ENCODE data around the gene PRKAR2B.
"Not testable (repeated sequence)": the region's sequence is repeated elsewhere in the genome, so short reads cannot be mapped to it uniquely, and the experiment has no call there.

The PRKAR2B gene

DNA sequence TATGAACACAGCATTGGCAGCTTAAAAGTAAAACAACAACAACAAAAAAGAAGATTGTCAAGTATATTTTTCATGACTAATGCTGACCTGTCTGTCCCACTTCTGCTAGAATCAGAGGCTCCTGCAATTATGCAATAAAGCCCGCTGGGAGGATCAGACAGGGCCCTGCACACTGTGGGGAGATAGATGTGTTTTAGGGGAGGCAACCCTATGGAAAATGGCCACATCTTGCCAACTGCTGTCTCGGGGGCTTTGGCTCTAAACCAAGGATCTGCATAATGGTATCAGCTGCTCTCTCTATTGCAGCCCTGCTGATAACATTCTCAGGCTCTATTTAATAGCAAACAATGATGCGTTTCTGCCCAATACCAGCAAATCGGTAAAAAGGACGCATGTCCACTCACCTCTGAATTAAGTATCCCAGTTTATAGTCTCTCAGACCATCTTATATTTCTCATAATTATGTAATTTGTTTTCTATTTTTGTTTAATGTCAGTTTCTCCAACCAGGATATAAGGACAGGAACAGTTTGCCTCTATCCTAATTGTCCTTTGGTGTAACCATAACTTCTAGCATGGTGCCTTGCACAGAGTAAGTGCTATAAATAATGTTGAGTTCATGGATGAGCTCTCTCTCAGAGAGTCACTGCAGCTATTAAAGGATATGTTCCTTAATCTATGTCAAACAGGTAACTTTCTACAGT is 15.3 kb upstream of the PRKAR2B start:
- DNase-seq = no peak

DNA sequence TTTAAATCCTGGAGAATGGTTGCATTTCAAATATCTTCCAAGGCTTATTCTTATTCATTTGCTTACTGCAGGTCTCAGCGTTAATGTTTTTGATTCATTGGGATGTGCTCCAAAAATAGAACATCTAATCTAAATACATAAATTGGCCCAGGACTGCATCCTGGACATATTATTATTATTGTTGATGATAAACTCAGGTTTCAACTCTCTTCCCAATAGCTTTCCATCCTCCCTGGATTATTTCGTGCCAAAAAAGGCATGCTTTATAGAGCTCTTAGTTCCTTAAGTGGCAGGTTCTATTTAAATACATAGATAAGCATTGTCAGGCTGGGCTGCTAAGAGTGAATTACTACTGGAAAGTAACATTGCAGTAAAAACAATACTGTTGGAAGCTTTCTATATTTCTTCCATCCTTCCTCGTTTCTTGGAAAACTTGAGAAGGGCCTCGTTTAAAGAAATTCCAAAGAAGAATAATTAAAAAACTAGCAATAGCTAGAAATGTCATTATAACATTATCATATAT is 14.7 kb upstream of the PRKAR2B start:
- no peak for DNase-seq

DNA sequence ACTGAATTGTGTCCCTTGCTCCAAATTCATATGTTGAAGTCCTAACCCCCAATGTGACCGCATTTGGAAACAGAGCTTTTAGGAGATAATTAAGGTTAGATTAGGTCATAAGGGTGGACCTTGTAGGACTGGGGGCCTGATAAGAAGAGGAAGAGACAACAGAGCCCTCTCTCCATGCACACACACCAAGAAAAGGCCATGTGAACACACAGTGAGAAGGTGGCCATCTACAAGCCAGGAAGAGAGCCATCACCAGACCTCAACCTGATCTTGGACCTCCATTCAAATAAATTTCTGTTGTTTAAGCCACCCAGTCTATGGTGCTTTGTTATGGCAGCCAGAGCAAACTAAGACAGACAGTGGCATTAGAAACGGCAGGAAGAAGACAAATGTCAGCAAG is 12.5 kb upstream of the PRKAR2B start:
- DNase-seq = no peak

DNA sequence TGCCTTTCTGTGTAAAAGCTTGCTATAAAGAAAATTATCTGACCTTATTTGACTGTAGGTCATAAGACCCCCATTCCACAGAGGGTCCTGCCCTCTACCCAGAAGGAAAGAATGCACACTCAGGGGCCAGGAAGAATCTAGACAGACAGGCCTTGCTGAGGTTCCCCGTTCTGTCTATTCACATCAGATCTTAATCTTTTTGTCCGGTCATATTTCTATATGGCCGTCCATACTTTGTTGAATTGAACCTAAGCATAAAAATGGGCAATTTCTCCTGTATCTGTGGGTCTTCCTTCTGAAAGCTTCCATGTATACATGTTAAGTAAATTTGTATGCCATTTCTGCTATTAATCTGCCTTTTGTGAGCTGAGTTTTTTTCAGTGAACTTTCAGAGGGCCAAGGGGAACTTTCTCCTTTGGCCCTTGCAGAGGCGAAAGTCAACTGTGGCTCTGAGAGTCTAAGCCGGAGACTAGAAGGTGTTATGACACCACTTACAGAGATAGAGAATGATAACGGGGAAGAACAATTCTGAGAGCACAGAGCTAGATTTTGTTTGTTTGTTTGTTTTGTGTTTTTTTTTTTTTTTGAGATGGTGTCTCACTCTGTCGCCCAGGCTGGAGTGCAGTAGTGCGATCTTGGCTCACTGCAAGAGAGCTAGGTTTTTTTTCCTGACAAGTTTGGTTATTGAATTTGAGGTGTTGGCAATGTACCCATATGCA is 11.6 kb upstream of the PRKAR2B start:
- DNase-seq = no peak

DNA sequence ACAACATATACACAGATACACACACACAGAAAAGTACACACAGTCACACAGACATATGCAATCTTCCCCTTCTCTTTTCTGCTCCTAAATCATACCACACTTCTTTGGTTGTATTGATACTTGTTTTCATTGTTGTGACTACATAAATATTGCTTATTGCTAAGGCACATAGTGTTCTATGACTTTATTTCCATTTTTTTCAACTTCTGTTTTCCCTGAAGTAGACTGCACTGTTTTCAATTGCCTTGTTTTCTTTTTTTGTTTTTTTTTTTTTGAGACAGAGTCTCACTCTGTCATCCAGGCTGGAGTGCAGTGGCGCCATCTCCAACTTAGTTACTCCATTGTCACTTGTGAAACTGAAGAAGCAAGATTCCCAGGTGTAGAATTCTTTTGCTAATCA is 10.0 kb upstream of the PRKAR2B start:
- no peak for DNase-seq

DNA sequence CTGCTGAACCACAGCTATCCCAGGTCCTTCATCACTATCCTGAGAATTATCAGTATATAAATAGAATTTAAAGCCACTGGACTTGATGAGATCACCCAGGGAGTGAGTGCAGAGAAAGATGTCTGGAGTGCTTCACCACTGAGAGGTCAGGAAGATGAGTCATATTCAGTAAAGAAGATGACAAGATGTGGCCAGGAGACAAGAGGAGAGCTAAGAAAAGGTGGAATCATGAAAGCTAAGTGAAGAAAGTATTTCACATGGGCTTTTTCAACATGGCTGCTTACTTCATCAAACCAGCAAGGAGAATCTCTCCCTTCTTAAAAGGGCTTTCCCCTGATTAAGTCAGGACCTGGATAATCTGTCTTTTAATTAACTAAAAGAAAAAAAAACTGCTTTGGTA is 9.1 kb upstream of the PRKAR2B start:
- no peak for DNase-seq

DNA sequence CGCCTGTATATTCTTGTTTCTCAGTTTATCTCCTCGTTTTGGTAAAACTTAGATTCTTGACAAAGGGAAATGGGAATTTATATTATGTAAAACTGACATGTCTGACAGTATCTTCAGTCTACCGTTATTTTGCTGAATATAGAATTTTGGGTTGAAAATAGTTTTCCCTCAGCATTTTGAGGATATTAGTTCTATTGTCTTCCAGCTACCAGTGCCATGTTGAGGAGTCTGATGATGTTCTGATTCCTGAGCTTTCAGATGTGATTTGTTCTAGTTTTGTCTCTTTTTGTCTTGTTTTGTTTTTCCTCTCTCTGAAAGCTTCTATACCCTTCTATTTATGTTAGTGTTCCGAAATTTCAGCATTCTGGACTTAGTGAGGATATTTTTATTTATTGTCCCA is 8.0 kb upstream of the PRKAR2B start:
- DNase-seq = no peak

DNA sequence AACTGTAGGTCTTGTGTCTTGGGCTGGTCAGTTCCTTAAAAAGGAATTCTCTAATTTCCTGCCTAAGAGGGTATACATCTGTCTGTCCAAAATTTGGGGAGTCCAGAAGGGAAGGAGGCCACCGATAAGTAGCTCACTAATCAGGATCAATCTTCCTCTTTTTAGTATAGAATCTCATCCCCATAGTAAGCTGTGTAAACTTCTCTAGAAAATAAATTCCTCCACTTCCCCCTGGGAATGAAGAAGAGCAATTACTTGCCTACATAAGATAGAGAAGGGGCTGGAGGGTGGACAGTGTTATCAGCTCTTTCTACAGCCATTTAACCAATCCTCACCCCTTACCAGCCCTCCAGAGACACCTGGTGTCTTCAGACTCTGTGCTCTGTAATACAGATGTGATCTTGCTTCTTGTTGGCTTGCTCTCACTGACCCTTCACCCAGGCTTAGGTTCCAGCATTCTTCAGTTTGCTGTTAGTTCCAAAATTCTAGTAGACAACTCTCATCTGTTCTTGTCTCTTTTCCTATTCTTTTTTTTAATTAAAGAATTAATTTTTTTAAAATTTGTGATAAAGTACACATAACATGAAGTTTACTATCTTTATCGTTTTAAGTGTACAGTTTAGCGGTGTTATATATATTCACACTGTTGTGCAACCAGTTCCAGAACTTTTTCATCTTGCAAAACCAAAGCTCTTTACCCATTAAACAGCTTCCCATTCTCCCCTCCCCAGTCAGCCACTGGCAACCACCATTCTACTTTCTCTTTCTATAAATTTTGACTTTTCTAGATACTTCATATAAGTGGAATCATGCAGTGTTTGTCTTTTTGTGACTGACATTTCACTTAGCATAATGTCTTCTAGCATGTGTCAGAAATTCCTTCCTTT is 6.5 kb upstream of the PRKAR2B start:
- DNase-seq = no peak

DNA sequence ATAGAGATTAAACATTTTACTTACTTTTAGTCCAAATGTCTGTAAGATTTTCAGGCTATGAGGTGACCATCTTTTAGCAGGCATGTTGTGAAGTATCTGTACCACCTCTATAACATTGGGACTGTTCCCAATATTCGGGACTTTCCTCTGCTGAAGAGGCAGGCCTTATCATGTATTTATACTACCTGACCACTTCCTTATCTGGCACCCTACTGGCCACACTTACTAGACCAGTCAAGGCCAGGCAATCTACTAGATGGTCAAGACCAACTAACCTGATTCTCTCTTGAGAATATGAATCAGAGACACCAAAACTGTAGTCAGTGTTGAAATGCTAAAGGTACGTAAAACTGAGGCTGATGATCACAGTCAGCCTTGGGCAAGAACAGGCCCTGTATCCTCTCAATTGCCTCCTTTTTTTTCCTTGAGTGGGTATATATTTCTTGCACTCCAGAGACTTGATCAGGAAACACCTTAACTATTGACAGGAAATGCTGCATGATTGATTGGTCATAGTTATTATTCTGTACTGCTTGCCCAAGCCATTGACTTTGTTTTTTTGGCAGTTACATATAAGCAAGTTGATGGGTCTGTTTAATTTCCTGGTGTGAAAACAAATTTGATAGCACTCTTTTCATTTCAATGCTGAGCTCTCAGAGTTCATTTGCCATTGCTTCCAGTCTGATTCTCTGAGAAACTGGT is 5.2 kb upstream of the PRKAR2B start:
- no peak for DNase-seq

DNA sequence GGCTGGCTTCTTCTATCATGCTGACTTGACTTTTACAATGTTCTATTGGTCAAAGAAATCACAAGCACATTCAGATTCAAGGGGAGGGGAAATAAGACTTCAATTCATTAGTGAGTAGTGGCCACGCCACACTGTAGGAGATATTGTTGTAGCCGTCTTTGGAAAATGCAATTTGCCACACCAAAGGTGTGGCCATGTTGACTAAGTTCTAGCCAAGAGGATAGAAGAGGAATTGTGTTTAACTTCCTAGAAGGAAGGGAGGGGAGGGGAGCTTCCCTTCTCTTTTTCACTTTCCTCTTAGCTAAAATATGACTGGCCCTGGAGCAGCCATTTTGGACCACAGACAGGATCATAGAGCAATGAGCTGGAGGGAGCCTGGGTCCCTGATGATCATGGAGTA is 3.4 kb upstream of the PRKAR2B start:
- DNase-seq = no peak

DNA sequence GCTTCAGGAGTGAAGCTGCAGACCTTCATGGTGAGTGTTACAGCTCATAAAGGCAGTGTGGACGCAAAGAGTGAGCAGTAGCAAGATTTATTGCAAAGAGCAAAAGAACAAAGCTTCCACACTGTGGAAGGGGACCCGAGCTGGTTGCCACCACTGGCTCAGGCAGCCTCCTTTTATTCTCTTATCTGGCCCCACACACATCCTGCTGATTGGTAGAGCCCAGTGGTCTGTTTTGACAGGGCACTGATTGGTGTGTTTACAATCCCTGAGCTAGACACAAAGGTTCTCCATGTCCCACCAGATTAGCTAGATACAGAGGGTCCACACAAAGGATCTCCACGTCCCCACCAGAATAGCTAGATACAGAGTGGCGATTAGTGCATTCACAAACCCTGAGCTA is 2.7 kb upstream of the PRKAR2B start:
- DNase-seq = not testable (repeated sequence)

DNA sequence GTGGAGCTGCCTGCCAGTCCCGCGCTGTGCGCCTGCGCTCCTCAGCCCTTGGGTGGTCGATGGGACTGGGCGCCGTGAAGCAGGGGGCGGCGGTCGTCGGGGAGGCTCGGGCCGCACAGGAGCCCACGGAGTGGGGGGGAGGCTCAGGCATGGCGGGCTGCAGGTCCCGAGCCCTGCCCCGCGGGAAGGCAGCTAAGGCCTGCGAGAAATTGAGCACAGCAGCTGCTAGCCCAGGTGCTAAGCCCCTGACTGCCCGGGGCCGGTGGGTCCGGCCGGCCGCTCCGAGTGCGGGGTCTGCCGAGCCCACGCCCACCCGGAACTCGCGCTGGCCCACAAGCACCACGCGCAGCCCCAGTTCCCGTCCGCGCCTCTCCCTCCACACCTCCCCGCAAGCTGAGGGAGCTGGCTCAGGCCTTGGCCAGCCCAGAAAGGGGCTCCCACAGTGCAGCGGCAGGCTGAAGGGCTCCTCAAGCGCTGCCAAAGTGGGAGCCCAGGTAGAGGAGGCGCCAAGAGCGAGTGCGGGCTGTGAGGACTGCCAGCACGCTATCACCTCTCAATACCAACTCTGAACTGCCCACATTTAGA is 2.1 kb upstream of the PRKAR2B start:
- DNase-seq = not testable (repeated sequence)

DNA sequence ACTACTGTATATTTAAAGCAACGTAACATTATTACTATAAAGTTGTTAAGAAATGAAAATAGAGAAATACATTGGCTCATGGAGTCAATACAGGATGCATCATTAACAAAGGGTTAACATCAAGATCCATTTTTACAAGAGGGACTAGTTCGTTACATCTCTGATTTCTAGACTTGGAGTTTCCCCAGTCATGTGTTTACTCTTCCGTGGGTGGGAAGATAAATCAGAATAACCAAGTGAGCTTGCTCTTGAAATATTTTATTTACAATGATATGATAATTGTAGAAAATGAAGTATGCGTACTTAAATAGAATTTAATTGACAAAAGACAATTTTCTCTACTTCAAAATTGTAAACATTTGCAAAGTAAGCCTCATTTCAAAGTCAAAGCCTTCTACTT is 1.0 kb upstream of the PRKAR2B start:
- DNase-seq = no peak

DNA sequence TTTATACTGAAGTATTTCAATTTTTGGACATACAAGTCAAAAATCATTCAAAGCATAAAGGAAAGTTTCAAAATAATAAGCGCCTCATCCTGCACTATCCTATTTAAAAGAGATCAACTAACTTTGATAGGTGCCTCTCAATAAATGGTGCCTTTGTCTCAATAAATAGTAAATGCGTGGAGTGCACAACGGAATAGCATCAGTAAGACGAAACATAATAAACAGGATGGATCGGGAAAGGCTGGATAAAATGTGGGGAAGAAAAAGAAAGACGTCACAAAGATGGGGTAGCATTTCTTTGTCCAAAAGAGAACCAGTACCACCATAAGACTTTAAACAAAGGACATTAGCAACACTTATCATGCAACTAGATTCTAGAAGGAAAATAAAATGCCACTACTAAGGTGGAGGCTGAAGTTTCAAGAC is 571 bp upstream of the PRKAR2B start:
- no peak for DNase-seq

DNA sequence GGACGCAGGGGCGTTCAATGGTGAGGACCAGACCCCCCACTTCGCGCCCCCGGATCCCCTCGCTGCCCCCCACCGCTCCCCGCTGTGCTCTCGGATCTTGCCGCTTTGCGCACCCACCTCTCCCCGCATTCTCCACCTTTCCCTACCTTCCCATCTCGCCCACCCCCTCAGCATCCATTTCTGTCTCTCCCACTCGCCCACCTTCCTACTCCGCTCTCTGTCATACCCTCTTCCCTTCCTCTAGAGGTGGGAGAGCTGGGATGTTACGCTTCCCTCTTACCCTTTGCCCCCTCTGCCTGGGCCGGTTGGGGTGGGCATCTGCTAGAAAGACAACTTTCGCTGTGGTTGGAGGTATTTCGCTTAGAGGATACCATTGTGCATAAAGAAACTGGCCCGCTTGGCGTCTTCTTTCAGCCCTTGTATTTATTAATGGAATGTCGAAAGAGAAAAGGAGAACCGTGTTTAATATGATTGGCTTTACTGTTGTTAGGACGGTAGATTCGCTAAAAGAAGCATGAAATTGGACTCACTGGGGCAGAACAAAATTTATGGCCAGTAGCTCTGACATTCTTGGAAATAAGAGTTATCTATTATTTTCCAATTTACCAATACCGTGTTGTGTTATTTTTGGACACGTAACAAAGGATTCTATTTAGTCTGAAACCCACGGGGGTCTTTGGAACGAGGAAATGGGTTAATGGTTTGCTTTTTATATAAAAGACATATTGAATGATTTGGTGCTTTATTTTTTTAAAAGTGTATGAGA is 873 bp downstream of the PRKAR2B start:
- DNase-seq = no peak

DNA sequence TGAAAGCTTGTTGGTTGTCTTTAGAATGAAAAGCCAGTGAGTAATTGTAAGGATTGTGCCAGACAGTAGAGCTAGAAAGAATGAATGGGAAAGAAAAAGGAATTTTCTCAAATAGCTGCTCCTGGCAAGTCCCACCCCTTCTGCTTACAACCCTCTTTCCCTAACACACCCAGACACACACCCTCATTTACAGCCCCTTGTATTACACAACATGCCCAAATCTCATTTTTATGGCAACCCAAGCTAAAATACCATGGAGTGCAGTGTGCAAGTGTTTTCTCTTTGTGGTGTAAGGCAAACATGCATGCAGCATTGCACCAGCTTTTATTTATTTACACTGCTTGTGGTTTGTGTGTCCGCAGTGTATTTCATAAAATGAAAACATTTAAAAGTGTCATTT is 1.5 kb downstream of the PRKAR2B start:
- DNase-seq = no peak

DNA sequence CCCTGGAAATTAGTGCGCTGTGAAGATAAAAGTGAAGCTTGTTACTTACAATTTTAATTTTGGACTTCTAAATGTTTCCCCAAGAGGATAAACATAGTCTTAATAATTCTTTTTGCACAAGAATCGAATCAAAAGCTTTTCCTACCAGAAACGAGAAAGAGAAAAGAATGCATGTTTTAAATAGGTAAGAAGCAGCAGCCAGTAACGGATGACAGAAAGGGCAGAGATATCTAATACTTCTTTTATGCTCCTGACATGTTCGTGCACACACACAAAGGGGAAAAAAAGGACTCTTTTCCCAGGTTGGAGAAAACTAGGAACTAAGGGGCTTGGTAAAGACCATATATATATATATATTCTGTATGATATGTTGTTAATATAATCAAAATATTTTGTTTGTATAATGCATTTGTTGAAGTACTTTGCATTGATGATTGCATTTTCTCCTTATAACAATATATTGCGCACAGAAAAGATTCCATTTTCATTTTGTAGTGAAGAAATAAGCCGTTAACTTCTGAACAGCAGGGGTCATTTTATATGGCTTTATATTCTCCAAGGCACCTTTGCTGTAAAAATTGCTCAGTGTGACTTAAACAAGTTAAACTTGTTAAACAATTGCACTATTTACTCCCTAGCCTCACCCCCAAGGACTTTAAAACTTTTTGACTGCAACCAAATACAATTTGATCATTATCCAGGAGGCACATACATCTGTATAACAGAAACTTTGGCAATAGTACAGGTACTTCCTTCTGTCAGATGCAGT is 2.2 kb downstream of the PRKAR2B start:
- no peak for DNase-seq

DNA sequence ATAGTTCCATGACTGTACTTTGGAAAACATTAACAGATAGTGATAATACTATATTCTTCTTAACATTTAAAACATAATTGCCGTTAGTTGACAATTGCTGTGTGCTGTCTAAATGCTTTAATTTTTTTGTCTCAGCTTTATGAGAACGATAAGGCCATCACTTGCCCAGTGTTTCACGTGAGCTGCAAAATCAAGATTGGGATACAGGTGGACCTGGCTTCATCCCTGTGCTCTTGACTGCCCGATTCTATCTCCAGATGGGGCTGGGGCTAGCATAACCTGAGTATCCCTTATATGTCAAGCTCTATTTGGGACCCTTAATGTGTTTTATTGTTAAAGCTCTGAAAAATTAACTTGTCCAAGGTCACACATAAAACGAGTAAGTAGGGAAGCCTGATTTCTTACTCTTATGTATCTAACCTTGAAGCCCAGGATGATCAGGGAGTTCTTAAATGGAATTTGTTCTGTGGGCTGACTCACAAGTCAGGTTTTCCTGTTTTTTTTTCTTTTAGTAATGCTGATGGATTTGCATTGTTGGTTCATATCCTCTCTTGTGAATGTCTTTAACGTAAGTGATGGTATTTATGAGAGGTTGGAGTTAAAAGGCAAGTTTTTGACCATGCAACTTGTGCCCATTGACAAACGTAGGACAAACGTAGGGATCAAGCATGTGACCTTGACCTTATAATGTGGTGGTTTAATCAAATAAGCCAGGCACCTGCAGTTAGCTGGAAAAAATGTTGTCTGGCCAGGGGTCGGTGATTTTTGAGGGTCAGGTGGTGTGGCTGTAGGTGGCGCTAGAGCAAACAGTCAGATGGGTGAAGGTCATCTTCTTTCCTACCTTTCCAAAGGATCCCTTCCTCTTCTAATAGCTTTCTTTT is 3.6 kb downstream of the PRKAR2B start:
- DNase-seq = no peak

DNA sequence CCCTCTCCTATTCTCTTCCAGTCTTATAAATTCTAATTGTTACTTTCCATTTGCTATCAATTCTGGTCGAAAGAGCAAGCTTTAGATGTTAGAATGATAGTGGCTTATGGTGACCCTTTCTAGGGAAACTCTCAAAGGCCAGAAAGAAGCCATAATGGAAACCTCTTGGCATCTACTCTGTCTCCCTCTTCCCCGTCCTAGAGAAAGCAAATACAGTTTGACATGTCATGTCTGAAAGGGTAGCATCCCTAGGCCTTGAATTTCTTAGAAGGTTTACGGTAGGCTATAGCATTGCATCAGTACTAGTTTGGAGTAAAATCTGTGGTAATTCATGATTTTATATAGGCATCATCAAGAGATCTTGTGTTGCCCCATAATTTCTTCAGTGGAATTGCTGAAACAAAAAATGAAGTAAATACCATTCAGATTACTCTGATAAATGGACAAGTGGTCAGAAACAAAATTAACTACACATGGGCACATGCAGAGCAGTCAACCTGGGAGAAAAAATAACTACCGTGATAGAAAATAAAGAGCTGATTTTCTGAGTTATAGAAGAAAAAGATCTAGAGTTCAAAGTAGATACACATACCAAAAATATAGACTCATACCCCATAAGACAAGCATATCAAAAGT is 4.4 kb downstream of the PRKAR2B start:
- DNase-seq = no peak

Measured in activated CD4-positive, alpha-beta T cell treated with anti-CD3 and anti-CD28 coated beads for 4 hours (primary cell).